Esophagus squamous epithelium (tissue), 4 donors: ENCODE data around the gene PRKACG.

Experiments used
- CTCF ChIP-seq, 6 experiments: fragments of 450-650 bp in 4 of 6; fragments of 200-600 bp in 2 of 6; sonication (generic) in 2 of 6; IDR thresholded peaks; one replicate each; pipeline ENCODE4 v1.5.1; 2016 to 2019; ENCODE audit warnings: antibody characterized with exemption in 6 of 6, mild to moderate bottlenecking in 4 of 6, moderate library complexity in 4 of 6
- POLR2A ChIP-seq, 4 donors: fragments of 450-650 bp; IDR thresholded peaks; one replicate each; pipeline ENCODE4 v1.6.1; 2017; ENCODE audit warnings: antibody characterized with exemption in 4 of 4, mild to moderate bottlenecking in 4 of 4, moderate library complexity in 3 of 4

GRCh38 chr9:68974431-68974830 lies 39.5 kb downstream of the PRKACG start:
- TF ChIP-seq CTCF (IDR thresholded peaks at IDR 0.05) (no peak), POLR2A (IDR thresholded peaks at IDR 0.05) (no peak)
